Inflammatory macrophage treated with lipopolysaccharide for 1 hour (primary cell): Measurements from ENCODE around the gene RPL7L1.
"Not testable (repeated sequence)": the region's sequence is repeated elsewhere in the genome, so short reads cannot be mapped to it uniquely, and the experiment has no call there.

ENCODE experiments used
- DNase-seq, 2 donors: peaks; one replicate each; pipeline ENCODE4 v3.0.0-alpha.2; 2020 to 2022

RPL7L1 gene

DNA sequence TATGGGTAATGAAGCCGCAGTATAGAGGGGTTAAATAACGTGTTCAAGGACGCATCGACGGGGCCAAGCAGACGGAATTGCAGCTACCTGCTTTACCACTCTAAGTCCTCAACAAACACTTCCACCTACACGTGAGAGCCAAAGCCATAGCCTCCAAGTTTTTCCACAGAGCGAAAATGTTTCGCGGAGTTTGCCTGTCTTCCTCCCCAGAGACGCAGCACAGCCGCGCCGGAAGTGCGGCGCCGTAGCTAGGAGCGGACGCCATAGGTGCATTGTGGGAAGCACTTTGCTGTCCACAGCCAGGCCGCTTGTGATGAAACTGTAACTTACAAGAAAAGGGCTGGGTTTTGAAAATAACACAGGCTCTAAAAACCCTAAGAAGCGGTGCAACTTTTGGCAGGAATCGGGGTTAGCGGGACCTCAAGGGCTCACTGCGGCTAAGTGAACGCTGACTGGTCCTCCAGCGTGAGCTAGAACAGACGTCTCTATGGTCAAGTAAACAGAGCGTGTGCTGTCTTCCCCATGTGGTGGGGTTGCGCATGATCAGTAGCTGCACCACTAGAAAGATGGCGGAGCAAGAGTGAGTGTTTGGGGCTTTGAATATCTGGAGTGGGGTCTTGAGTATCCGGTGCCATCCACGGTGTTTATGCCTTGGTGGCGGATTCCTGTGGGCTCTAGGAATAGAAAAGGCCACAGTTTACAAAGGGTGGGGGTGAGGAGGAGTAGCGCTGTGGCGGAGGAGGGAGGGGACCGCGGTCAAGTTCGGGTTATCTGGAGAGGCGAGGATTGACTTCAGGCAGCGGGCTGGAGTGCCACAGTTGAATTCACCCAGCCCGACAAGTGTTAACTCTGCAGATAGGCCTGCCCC lies at the start of gene RPL7L1:
TSS of gene RPL7L1 (plus strand) at position 245 of the 868 bp plus-strand sequence. CDS start at position 540, 295 bp downstream.
- peak; percentile 80 to 81 for DNase-seq

DNA sequence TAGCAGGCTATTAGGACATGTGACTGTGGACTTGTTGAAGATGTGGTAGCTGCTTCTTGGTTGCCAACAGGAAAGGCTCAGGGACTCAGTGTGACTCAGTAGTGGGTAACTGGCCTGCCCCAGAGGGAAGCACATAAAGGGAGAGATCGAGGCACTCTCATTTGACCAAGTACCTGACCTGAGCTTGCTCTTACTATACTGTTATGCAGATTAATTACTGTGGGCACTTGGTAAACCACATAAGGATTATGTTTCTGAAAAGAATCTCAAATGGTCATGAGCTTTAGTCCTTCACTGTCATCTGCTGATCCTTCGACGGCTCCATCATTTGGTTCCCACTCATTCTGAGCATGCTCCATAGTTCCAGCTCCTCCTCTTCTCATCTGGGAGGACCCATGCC lies 48.2 kb upstream of the RPL7L1 start:
- no peak for DNase-seq

- DNase-seq: no peak
These were observed 45.4 kb upstream of the RPL7L1 start for GRCh38 chr6:42834056-42834455.

- DNase-seq: no peak
These were observed 37.4 kb upstream of the RPL7L1 start for GRCh38 chr6:42841844-42842584.

DNA sequence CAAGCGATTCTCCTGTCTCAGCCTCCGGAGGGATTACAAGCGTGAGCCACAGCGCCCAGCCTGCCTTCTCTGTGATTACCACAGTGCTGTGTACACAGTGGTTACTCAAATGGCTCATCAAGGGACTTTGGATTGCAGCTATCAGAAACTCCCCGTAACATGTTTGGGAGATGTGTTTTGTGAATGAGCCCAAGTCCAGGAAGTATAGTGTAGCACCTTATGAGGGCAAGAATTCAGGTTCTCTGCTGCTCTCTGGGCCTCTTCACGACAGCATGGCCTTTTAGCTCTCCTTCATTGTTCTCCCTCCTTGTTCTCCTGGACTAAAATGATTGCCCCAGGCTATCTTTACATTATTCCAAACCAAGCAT lies 34.1 kb upstream of the RPL7L1 start:
- no peak for DNase-seq

DNA sequence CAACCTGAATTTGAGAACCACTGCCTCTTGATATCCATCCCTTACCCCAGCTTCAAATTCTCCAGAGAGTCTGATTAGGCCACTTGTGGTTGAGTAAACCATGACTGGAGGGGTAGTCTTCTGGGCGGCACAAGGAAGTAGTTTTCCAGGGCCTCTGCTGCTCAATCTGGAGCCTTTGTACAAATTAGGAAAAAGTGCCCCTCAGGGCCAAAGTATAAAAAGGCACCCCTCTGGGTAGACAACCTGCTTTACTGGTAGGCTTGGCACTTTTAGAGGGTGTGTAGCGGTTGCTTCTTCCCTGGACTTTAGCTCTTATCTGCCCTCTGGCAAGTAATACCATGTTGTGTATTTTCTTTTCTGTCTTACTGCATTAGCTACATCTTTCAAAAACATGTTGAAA lies 32.9 kb upstream of the RPL7L1 start:
- no peak for DNase-seq

- no peak for DNase-seq
These were observed 30.7 kb upstream of the RPL7L1 start for GRCh38 chr6:42848700-42849099.

- no peak for DNase-seq
These were observed 27.8 kb upstream of the RPL7L1 start for GRCh38 chr6:42851599-42851998.

DNA sequence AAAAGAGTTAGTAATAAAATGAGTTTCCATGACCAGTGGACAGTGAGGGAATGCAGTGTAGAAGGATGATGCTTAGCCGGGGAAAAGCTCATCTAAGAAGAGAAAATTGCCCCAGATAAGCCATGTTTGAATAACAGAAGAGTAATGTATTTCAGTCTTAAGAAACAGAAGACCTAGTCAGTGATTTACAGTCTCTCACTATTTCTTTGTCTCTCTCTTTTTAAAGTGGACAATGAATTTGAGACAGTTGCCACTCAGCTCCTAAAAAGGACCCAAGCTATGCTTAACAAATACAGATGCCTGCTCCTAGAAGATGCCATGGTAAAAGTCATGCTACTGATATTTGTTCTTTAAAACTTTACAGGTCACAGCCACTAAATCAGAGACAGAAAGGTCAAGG lies 19.4 kb upstream of the RPL7L1 start:
- DNase-seq: no peak

DNA sequence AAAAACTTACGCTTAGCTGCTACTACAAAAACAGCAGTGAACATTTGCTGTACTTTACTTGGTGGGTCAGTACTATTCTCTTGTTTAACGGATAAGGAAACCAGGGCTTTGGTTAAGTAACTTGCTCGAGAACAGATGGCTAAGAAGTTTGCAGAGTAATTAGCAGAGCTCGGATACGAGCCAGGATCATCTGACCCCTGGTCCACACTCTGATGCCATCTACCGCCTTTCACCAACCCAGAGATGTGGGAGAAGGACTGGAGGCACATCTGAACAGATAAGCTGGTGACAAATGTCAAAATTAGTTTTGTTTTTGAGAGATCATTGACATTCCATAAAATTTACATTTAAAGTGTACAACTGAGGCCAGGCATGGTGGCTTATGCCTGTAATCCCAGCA lies 18.9 kb upstream of the RPL7L1 start:
- no peak for DNase-seq

- DNase-seq: no peak
These were observed 14.8 kb upstream of the RPL7L1 start for GRCh38 chr6:42864602-42865001.

DNA sequence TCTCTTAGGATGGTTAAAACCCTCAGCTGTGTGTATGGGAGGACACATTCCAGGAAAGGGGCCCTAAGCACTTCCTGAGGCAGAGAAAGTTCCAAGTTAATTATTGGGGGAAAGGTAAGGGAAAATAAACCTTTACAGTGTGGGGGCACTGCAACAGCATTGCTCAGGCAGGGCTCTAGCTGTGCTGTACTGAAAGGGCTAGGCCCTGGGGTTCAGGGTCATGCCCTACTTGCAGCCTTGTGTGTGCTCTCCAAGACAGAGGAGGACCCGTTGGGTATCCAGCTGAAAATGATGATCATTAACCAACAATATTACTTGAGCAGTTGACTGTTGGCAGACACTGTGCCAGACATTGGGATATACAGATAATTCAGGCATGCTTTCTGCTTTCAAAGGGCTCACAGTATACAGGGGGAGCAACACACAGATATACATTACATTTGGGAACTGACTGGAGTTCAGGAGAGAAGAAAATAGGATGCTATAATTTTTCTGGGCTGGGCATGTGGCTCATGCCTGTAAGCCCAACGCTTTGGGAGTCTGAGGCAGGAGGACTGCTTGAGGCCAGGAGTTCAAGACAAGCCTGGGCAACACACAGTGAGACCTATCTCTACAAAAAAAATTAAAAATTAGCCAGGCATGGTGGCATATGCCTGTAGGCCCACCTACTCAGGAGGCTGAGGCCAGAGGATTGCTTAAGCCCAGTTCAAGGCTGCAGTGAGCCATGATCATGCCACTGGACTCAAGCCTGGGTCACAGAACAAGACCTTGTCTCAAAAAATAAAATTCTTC lies 9.1 kb upstream of the RPL7L1 start:
- no peak for DNase-seq

DNA sequence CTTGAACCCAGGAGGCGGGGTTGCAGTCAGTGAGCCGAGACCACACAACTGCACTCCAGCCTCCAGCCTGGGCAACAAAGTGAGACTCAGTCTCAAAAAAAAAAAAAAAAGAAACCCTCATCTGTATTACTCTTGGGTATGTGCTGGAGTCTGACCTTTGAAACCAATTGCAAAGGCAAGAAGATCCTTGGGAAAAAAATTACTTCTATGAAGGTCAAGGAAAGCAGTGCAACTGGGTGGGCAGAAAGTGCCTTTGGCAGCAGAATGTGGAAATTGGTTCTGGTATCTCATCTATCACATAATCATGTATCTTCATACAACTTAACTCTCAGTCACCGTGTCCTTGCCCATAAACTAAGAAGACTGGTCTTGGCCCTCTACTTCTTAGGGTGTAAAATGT lies 7.7 kb upstream of the RPL7L1 start:
- no peak for DNase-seq

- no peak for DNase-seq
These were observed 6.1 kb upstream of the RPL7L1 start for GRCh38 chr6:42873313-42873712.

DNA sequence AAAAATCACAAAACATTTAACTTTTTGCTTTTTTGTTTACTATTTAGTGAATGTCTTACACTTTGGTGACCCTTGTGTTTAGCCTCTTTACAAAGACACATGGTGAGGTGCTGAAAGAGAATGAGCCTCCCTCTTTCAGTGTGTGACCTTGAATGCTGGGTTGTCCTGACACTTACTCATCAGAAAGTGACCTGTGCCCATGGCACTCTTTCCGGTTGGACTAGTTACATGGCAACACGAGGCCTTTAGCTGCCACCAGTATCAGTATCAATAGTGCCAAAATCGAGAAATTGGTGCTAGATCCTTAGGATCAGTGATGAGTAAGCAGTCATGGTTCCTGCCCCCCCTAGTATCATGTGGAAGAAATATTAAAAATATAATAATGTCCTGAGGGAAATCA lies 1.7 kb upstream of the RPL7L1 start:
- DNase-seq: no peak

- DNase-seq: not testable (repeated sequence)
These were observed 913 bp downstream of the RPL7L1 start for GRCh38 chr6:42880240-42880817.

DNA sequence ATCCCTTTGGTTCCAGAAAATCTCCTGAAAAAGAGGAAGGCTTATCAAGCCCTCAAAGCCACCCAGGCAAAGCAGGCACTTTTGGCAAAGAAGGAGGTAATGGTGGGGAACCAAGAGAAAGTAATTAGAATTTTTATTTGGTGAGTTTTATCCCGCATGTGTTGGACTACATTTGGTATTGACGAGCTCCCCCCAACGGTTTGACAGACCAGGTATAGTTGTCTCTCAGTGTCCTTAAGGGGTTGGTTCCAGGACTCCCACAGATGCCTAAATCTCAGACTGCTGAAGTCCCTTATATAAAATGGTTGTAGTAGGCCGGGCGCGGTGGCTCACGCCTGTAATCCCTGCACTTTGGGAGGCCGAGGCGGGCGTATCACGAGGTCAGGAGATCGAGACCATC lies 1.5 kb downstream of the RPL7L1 start:
- DNase-seq: not testable (repeated sequence)

GRCh38 chr6:42885702-42886101 lies 6.3 kb downstream of the RPL7L1 start:
- no peak for DNase-seq

DNA sequence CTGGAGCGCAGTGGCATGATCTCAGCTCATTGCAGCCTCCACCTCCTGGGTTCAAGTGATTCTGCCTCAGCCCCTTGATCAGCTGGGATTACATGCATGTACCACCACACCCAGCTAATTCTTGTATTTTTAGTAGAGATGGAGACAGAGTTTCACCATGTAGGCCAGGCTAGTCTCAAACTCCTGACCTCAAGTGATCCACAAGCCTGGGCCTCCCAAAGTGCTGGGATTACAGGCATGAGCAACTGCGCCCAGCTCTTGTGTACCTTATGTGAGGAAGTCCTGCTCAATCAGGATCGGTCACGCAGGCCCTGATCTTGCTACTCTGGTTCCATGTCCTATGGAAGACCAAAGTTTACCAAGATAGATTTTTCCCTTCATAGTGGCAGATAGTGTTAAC lies 8.8 kb downstream of the RPL7L1 start:
- DNase-seq: not testable (repeated sequence)

- no peak for DNase-seq
These were observed 10.4 kb downstream of the RPL7L1 start for GRCh38 chr6:42889815-42890214.

DNA sequence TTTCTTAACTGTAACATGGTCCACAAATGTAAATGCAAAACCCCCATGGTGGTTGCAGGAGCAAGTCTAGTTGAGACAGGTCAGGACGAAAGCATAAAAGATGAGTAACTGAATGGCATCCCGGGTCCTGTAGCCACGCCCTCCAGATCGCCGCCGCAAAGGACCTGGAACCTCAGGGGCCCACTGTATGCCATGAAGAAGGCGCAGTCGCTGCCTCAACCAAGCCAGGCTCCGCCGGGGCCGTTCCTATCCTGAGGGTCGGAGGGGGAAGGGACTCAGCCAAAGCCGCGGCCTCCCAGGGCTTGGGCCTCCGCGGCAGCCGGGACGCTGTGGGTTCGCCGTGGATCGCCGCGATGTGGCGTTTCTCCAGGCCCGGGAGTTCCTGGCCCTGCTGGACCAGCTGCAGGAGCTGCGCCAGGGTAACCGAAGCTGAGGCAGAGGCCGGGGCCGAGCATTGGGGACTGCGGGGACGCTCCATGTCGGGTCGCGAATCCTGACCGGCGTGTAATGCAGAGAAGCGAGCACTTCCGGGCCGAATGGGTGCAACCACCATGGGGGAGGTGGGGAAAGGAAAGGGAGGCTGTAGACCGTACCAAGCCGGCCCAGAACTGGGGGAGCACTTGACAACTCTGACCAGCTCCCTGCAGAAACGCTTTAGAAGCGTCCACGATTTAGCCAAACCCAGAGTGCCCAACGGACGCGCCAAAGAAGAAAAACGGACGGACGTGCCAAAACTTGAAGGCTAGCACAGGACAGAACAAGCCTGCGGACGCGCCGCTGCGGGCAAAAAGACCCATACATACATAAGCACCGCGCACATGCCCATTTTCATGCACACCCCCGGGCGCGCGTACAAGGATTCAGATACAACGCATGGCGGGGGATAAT lies 11.1 kb downstream of the RPL7L1 start:
- DNase-seq: peak; percentile 90 to 94

- DNase-seq: no peak
These were observed 11.8 kb downstream of the RPL7L1 start for GRCh38 chr6:42891199-42891722.
